Common myeloid progenitor, CD34-positive (primary cell): Measurements from ENCODE around the gene OPN1MW2.
"Not testable (repeated sequence)": the region's sequence is repeated elsewhere in the genome, so short reads cannot be mapped to it uniquely, and the experiment has no call there.

Source experiments
- CTCF ChIA-PET: fragments of 350-600 bp; sonication (Branson Sonifier 250); formaldehyde crosslinking; loops from one replicate; lab custom pipeline; 2021; ENCODE audit warnings: antibody characterized with exemption; lab: Charles Lee
- POLR2A ChIA-PET: fragments of 350-600 bp; sonication (Branson Sonifier 250); formaldehyde crosslinking; loops from one replicate; lab custom pipeline; 2021; ENCODE audit warnings: antibody characterized with exemption; lab: Charles Lee
- DNase-seq, 3 donors: peaks; one replicate each; pipeline versions ENCODE4 v3.0.0 to v3.0.0-alpha.2; 2013
- H3K27ac ChIP-seq, 2 experiments: 1 replicate in 1 of 2; 2 replicates in 1 of 2; pipeline ENCODE4 v1.7.0; 2013; ENCODE audit warnings: inconsistent platforms in 2 of 2, low read length in 2 of 2, mild to moderate bottlenecking in 2 of 2, low read depth in 1 of 2, moderate library complexity in 1 of 2; ENCODE audit not compliant: severe bottlenecking in 2 of 2, insufficient read depth in 1 of 2, poor library complexity in 1 of 2
- H3K27me3 ChIP-seq, 5 experiments: replicated peaks in 2 of 5; 1 replicate in 3 of 5; 2 replicates in 2 of 5; pipeline versions ENCODE4 v1.6.1 to v1.7.0; 2013; ENCODE audit warnings: low read length in 4 of 5, mild to moderate bottlenecking in 2 of 5, moderate library complexity in 2 of 5, inconsistent platforms in 1 of 5; ENCODE audit not compliant: insufficient read depth in 5 of 5, control insufficient read depth in 4 of 5
- H3K36me3 ChIP-seq, 4 experiments: 1 replicate in 2 of 4; 2 replicates in 2 of 4; pipeline versions ENCODE4 v1.6.1 to v1.7.0; 2013; ENCODE audit warnings: low read length in 3 of 4, control low read depth in 1 of 4, mild to moderate bottlenecking in 1 of 4; ENCODE audit not compliant: control insufficient read depth in 4 of 4, insufficient read depth in 4 of 4
- H3K4me1 ChIP-seq, 4 experiments: 1 replicate in 3 of 4; 2 replicates in 1 of 4; pipeline versions ENCODE4 v1.6.1 to v1.7.1; 2013; ENCODE audit warnings: low read length in 3 of 4, mild to moderate bottlenecking in 3 of 4, control low read depth in 1 of 4, inconsistent platforms in 1 of 4, moderate library complexity in 1 of 4; ENCODE audit not compliant: control insufficient read depth in 4 of 4, insufficient read depth in 4 of 4; ENCODE audit errors: control extremely low read depth in 1 of 4
- H3K4me3 ChIP-seq, 7 experiments: 1 replicate in 4 of 7; 2 replicates in 3 of 7; pipeline versions ENCODE4 v1.5.1 to v1.7.0; 2013; ENCODE audit warnings: mild to moderate bottlenecking in 7 of 7, low read length in 6 of 7, moderate library complexity in 6 of 7, inconsistent platforms in 2 of 7, low read depth in 2 of 7, control low read depth in 1 of 7; ENCODE audit not compliant: insufficient read depth in 4 of 7, control insufficient read depth in 1 of 7; ENCODE audit errors: extremely low read depth in 1 of 7
- H3K9me3 ChIP-seq, 5 experiments: 1 replicate in 4 of 5; 2 replicates in 1 of 5; pipeline versions ENCODE4 v1.6.1 to v1.7.1; 2013; ENCODE audit warnings: low read length in 4 of 5, mild to moderate bottlenecking in 2 of 5, inconsistent platforms in 1 of 5, low read depth in 1 of 5, moderate library complexity in 1 of 5; ENCODE audit not compliant: control insufficient read depth in 4 of 5, insufficient read depth in 2 of 5; ENCODE audit errors: control extremely low read depth in 1 of 5
- WGBS: methylation state at CpG from one replicate; pipeline ENCODE4 v1.1.5; 2013; ENCODE audit not compliant: insufficient coverage; 5-methylcytosine and 5-hydroxymethylcytosine counted together

The OPN1MW2 gene

DNA sequence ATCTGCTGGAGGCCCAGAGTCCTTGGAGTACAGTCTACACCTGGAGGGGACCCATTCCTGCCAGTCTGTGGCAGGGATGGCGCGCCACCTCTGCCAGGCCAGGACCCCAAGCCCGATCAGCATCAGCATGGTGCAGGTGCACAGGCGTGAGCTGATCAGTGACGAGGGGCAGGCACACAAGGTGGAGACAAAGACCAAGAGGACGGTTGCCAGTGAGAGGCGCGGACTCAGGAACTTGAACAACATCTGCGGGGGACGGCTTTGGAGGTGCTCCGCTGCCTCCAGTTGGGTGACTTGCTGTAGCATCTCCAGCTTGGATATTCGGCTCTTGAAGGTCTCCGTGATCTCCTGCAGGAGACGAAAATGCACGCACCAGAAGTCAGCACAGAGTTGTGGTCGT is 14.1 kb downstream of the OPN1MW2 start:
- H3K9me3 ChIP-seq, H3K4me3 ChIP-seq, DNase-seq, H3K36me3 ChIP-seq, H3K27ac ChIP-seq, H3K27me3 ChIP-seq, CTCF ChIA-PET, H3K4me1 ChIP-seq, POLR2A ChIA-PET: not testable (repeated sequence)
- no CpG with 5 or more reads among the region's 16 CpGs for WGBS

DNA sequence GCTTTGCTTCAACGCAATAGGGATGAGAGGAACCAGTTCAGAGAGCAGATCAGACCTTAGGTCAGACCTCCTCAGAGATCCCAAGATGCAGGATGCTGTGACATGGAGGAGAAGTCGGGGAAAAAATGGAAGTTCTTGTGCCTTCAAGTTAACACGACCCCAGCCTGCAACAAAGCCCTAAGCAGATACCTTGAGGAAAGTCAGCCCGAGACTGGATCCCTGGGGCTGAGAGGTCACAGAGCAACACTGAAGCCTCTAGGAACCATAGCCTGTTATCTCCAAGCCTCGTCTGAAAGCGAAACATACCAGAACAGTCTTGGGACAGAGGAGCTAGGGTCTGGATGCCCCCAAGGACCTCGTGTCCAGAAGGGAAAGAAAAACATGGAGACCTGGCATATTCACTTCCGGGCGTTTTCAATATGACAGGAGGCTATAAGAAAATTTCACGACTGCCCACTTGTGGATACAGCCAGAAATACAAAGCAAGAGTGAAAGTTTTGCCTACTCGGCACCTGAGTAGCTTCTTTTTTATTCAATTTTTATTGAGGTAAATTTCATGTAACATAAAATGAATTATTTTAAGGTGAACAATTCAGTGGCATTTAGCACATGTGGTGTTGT is 19.5 kb downstream of the OPN1MW2 start:
- H3K9me3 ChIP-seq, H3K27me3 ChIP-seq, H3K4me3 ChIP-seq, H3K27ac ChIP-seq, DNase-seq, CTCF ChIA-PET, POLR2A ChIA-PET, H3K36me3 ChIP-seq, H3K4me1 ChIP-seq: not testable (repeated sequence)
- WGBS: 80% methylated on average over 1 of the region's 11 CpGs

GRCh38 chrX:154239982-154240503 is 20.5 kb downstream of the OPN1MW2 start:
- DNase-seq, H3K27me3 ChIP-seq, CTCF ChIA-PET, POLR2A ChIA-PET, H3K27ac ChIP-seq, H3K9me3 ChIP-seq, H3K4me3 ChIP-seq, H3K36me3 ChIP-seq, H3K4me1 ChIP-seq: not testable (repeated sequence)
- 83% methylated on average over 3 of the region's 8 CpGs for WGBS

GRCh38 chrX:154247377-154248045 is 28.0 kb downstream of the OPN1MW2 start:
- H3K27me3 ChIP-seq, H3K27ac ChIP-seq, CTCF ChIA-PET, H3K9me3 ChIP-seq, POLR2A ChIA-PET, H3K4me3 ChIP-seq, DNase-seq, H3K36me3 ChIP-seq, H3K4me1 ChIP-seq: not testable (repeated sequence)
- no CpG with 5 or more reads among the region's 17 CpGs for WGBS

- H3K27me3 ChIP-seq, H3K4me3 ChIP-seq, CTCF ChIA-PET, DNase-seq, POLR2A ChIA-PET, H3K27ac ChIP-seq, H3K4me1 ChIP-seq, H3K36me3 ChIP-seq, H3K9me3 ChIP-seq: not testable (repeated sequence)
- no CpG with 5 or more reads among the region's 10 CpGs for WGBS
These were observed 28.5 kb downstream of the OPN1MW2 start for GRCh38 chrX:154248076-154248475.

DNA sequence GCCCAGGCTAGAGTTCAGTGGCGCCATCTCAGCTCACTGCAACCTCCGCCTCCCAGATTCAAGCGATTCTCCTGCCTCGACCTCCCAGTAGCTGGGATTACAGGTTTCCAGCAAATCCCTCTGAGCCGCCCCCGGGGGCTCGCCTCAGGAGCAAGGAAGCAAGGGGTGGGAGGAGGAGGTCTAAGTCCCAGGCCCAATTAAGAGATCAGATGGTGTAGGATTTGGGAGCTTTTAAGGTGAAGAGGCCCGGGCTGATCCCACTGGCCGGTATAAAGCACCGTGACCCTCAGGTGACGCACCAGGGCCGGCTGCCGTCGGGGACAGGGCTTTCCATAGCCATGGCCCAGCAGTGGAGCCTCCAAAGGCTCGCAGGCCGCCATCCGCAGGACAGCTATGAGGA is 37.7 kb downstream of the OPN1MW2 start, which contains the start of gene OPN1MW3:
TSS of gene OPN1MW3 (plus strand) at position 301 of the 400 bp plus-strand sequence. CDS start at position 339, 38 bp downstream.
- H3K27me3 ChIP-seq, POLR2A ChIA-PET, H3K27ac ChIP-seq, H3K4me1 ChIP-seq, H3K9me3 ChIP-seq, H3K4me3 ChIP-seq, H3K36me3 ChIP-seq, DNase-seq, CTCF ChIA-PET: not testable (repeated sequence)
- no CpG with 5 or more reads among the region's 17 CpGs for WGBS

- DNase-seq, CTCF ChIA-PET, H3K4me1 ChIP-seq, H3K27ac ChIP-seq, POLR2A ChIA-PET, H3K4me3 ChIP-seq, H3K9me3 ChIP-seq, H3K27me3 ChIP-seq, H3K36me3 ChIP-seq: not testable (repeated sequence)
- no CpG with 5 or more reads among the region's 10 CpGs for WGBS
These were observed 39.2 kb downstream of the OPN1MW2 start for GRCh38 chrX:154258711-154259110.
